Endothelial cell of umbilical vein (primary cell): Measurements from ENCODE around the gene IL6R. TPM values are rescaled to one million over a fixed set of nuclear protein-coding genes. Genes with fewer than 3 reads are reported as not detected.

Source experiments
- BruUV-seq: library from RNA; stranded (reverse); fragments of 400-500 nt; replicated peaks from 2 replicates; lab custom pipeline; 2021; lab: Mats Ljungman, UMichigan
- CTCF ChIA-PET: fragments of 300-600, 350-600 bp; sonication (Branson Sonifier 250); formaldehyde crosslinking; loops from one replicate; lab custom pipeline; 2021; ENCODE audit warnings: antibody characterized with exemption, inconsistent platforms; lab: Charles Lee
- POLR2A ChIA-PET: fragments of 300-600, 350-600 bp; sonication (Branson Sonifier 250); formaldehyde crosslinking; loops from one replicate; lab custom pipeline; 2021; ENCODE audit warnings: antibody characterized with exemption, inconsistent platforms; lab: Charles Lee
- DNase-seq: peaks from one replicate; pipeline ENCODE4 v3.0.0-alpha.2; 2011; ENCODE audit warnings: low read depth, low spot score
- FAIRE-seq: peaks from 2 replicates; lab custom pipeline; 2011; peaks lifted over from hg19 to GRCh38; lab: Jason Lieb, UNC
- H2AFZ ChIP-seq: 2 replicates; pipeline ENCODE4 v1.6.0; 2012; ENCODE audit warnings: low read depth, low read length, control low read depth, inconsistent platforms
- H3K27ac ChIP-seq: 2 replicates; pipeline ENCODE4 v1.5.1; 2011; ENCODE audit warnings: low read depth, mild to moderate bottlenecking, control low read depth, low read length, moderate library complexity; ENCODE audit not compliant: insufficient read depth
- H3K27me3 ChIP-seq, 2 experiments: 2 replicates each; pipeline versions ENCODE4 v1.6.0 to v1.6.1; 2011; ENCODE audit warnings: low read length in 2 of 2, mixed read lengths in 1 of 2; ENCODE audit not compliant: control insufficient read depth in 2 of 2, insufficient read depth in 2 of 2
- H3K36me3 ChIP-seq, 2 experiments: 2 replicates in 1 of 2; 3 replicates in 1 of 2; pipeline ENCODE4 v1.5.1; 2011; ENCODE audit warnings: low read length in 2 of 2, mild to moderate bottlenecking in 1 of 2, moderate library complexity in 1 of 2; ENCODE audit not compliant: control insufficient read depth in 2 of 2, insufficient read depth in 2 of 2; ENCODE audit errors: extremely low read depth in 1 of 2
- H3K4me1 ChIP-seq: 3 replicates; pipeline ENCODE4 v1.5.1; 2011; ENCODE audit warnings: mild to moderate bottlenecking, low read length; ENCODE audit not compliant: control insufficient read depth, insufficient read depth; ENCODE audit errors: extremely low read depth
- H3K4me2 ChIP-seq: 2 replicates; pipeline ENCODE4 v1.6.1; 2011; ENCODE audit warnings: low read length, control low read depth, mixed read lengths; ENCODE audit not compliant: insufficient read depth
- H3K4me3 ChIP-seq, 3 experiments: fragments of 200-600 bp in 1 of 3; sonication (generic), shearing (Covaris generic) in 1 of 3; replicated peaks in 1 of 3; 2 replicates each; pipeline ENCODE4 v1.5.1; 2011 to 2016; ENCODE audit warnings: control low read depth in 3 of 3, low read length in 3 of 3, mild to moderate bottlenecking in 2 of 3, inconsistent platforms in 1 of 3, low read depth in 1 of 3, moderate library complexity in 1 of 3; ENCODE audit not compliant: insufficient read depth in 1 of 3
- H3K79me2 ChIP-seq: 2 replicates; pipeline ENCODE4 v1.6.0; 2012; ENCODE audit warnings: low read length, inconsistent platforms; ENCODE audit not compliant: control insufficient read depth, insufficient read depth
- H3K9ac ChIP-seq: replicated peaks from 2 replicates; pipeline ENCODE3; 2011; ENCODE audit warnings: low read length, control low read depth; ENCODE audit not compliant: insufficient read depth; ENCODE audit errors: extremely low read depth
- H3K9me1 ChIP-seq: replicated peaks from 3 replicates; pipeline ENCODE4 v1.6.0; 2011; ENCODE audit warnings: mild to moderate bottlenecking, low read length; ENCODE audit not compliant: control insufficient read depth, insufficient read depth; ENCODE audit errors: extremely low read depth
- H3K9me3 ChIP-seq: replicated peaks from 2 replicates; pipeline ENCODE4 v1.5.1; 2012; ENCODE audit warnings: low read length, inconsistent platforms; ENCODE audit not compliant: control insufficient read depth, insufficient read depth
- H4K20me1 ChIP-seq: replicated peaks from 2 replicates; pipeline ENCODE3; 2011; ENCODE audit warnings: mild to moderate bottlenecking, low read length; ENCODE audit not compliant: control insufficient read depth, insufficient read depth; ENCODE audit errors: extremely low read depth
- EZH2 ChIP-seq: IDR thresholded peaks from 2 replicates; pipeline ENCODE4 v1.6.1; 2012; ENCODE audit warnings: borderline replicate concordance, low read depth, mild to moderate bottlenecking, moderate library complexity, low read length, inconsistent platforms; ENCODE audit not compliant: severe bottlenecking
- FOS ChIP-seq: IDR thresholded peaks from 2 replicates; pipeline ENCODE4 v1.6.1; 2011; ENCODE audit warnings: mild to moderate bottlenecking, low read length, moderate library complexity, borderline replicate concordance; ENCODE audit not compliant: insufficient read depth
- GATA2 ChIP-seq: IDR thresholded peaks from 2 replicates; pipeline ENCODE4 v1.7.0; 2011; ENCODE audit warnings: low read depth, mild to moderate bottlenecking, moderate library complexity, mixed read lengths, low read length; ENCODE audit not compliant: insufficient read length, insufficient read depth
- JUN ChIP-seq: IDR thresholded peaks from 2 replicates; pipeline ENCODE4 v1.6.1; 2011; ENCODE audit warnings: borderline replicate concordance, low read depth; ENCODE audit not compliant: insufficient read length, insufficient read depth
- MYC ChIP-seq: IDR thresholded peaks from one replicate; pipeline ENCODE4 v1.6.1; 2011; ENCODE audit warnings: mild to moderate bottlenecking, low read depth, low read length
- POLR2A ChIP-seq: IDR thresholded peaks from 2 replicates; pipeline ENCODE4 v1.6.1; 2012; ENCODE audit warnings: low read depth, mild to moderate bottlenecking, control low read depth, low read length
- POLR2AphosphoS5 ChIP-seq: IDR thresholded peaks from 2 replicates; pipeline ENCODE4 v1.6.1; 2012; ENCODE audit warnings: low read depth, mild to moderate bottlenecking, control low read depth, low read length, moderate library complexity; ENCODE audit not compliant: insufficient read depth
- dilution Hi-C: fragments of 300-500 bp; cut with MboI; formaldehyde crosslinking; loops from one replicate; pipeline ENCODE4 v1.15.0; 2019; ENCODE audit warnings: low sequenced_read_pairs; ENCODE audit not compliant: extremely low pct_ligation_motif_present
- intact Hi-C: fragments of 100-400 bp; cut with micrococcal nuclease; formaldehyde crosslinking; loops from one replicate; pipeline ENCODE4 v1.10.0; 2022
- polyA plus RNA-seq, 4 experiments: library from polyadenylated mRNA; depleted of rRNA in 3 of 4; stranded (reverse) in 3 of 4; unstranded in 1 of 4; fragments of >200 nt; gene quantifications; 2 replicates each; pipeline versions ENCODE4 v1.2.1 to v1.2.3, GENCODE V29; 2011 to 2012; ENCODE audit warnings: missing spikeins in 1 of 4
- total RNA-seq: library from RNA; stranded (reverse); gene quantifications from 2 replicates; pipeline ENCODE4 v1.2.3, GENCODE V29; 2021
- TF ChIP-seq, protein P1 (sequence below): IDR thresholded peaks from 2 replicates; pipeline ENCODE4 v1.6.1; 2011; ENCODE audit not compliant: insufficient read depth, insufficient read length
- TF ChIP-seq, protein P2 (sequence below), 2 donors: IDR thresholded peaks; 1 replicate in 1 of 2; 2 replicates in 1 of 2; pipeline ENCODE4 v1.5.1; 2011; ENCODE audit warnings: low read length in 2 of 2, mild to moderate bottlenecking in 2 of 2, moderate library complexity in 2 of 2, control low read depth in 1 of 2, inconsistent platforms in 1 of 2, low read depth in 1 of 2; ENCODE audit not compliant: insufficient read depth in 1 of 2; ENCODE audit errors: extremely low read depth in 1 of 2

Gene IL6R
- total and polyA plus RNA-seq, 2 donors (not counting 3 experiments of a cell fraction or from before 2014, with no cell fraction given): 4.8 to 5.1 TPM

- ChIA-PET CTCF (no interaction called here), POLR2A (no interaction called here)
- no peaks in the 10 kb centered on the region for H4K20me1 ChIP-seq
- FAIRE-seq: no peak
- no TSS peak for BruUV-seq
- no peaks in the 10 kb centered on the region for H3K36me3 ChIP-seq
- no peaks in the 10 kb centered on the region for H3K27me3 ChIP-seq
- TF ChIP-seq JUN (no peak), POLR2AphosphoS5 (no peak), FOS (no peak), POLR2A (no peak), MYC (no peak), GATA2 (no peak), EZH2 (no peak)
- TF ChIP-seq, protein P1, sequence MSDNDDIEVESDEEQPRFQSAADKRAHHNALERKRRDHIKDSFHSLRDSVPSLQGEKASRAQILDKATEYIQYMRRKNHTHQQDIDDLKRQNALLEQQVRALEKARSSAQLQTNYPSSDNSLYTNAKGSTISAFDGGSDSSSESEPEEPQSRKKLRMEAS: no peak
- TF ChIP-seq, protein P2, sequence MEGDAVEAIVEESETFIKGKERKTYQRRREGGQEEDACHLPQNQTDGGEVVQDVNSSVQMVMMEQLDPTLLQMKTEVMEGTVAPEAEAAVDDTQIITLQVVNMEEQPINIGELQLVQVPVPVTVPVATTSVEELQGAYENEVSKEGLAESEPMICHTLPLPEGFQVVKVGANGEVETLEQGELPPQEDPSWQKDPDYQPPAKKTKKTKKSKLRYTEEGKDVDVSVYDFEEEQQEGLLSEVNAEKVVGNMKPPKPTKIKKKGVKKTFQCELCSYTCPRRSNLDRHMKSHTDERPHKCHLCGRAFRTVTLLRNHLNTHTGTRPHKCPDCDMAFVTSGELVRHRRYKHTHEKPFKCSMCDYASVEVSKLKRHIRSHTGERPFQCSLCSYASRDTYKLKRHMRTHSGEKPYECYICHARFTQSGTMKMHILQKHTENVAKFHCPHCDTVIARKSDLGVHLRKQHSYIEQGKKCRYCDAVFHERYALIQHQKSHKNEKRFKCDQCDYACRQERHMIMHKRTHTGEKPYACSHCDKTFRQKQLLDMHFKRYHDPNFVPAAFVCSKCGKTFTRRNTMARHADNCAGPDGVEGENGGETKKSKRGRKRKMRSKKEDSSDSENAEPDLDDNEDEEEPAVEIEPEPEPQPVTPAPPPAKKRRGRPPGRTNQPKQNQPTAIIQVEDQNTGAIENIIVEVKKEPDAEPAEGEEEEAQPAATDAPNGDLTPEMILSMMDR (IDR thresholded peaks at IDR 0.05; ENCODE audit: extremely low read depth in 1 of 2, insufficient read depth in 1 of 2, low read depth in 1 of 2, low read length in 2 of 2): no peak
- H3K4me1 ChIP-seq: peaks cover 2% of the 10 kb centered on the region
- intact Hi-C loops (no loop called here), dilution Hi-C loops (no loop called here)
- no peak overlapping the region for H3K4me3 ChIP-seq
- H3K9me1 ChIP-seq: no peaks in the 10 kb centered on the region
- no peak overlapping the region for H3K4me2 ChIP-seq
- no peak overlapping the region for H3K27ac ChIP-seq
- no peak overlapping the region for H2AFZ ChIP-seq
- no peak overlapping the region for H3K9ac ChIP-seq
- H3K79me2 ChIP-seq: no peaks in the 10 kb centered on the region
- no peaks in the 10 kb centered on the region for H3K9me3 ChIP-seq
- DNase-seq: no peak
These were observed 51.5 kb downstream of the IL6R start for GRCh38 chr1:154456631-154457030.
